OCI-LY1 (cell line): Measurements from ENCODE around the gene CPD.

Experiments used
- H2AFZ ChIP-seq: fragments of 200-600 bp; sonication (generic), shearing (Covaris generic); 2 replicates; pipeline ENCODE4 v1.6.0; 2014; ENCODE audit warnings: antibody characterized with exemption, mild to moderate bottlenecking, low read length
- H3F3A ChIP-seq: fragments of 200-600 bp; sonication (generic), shearing (Covaris generic); 2 replicates; pipeline ENCODE4 v1.6.0; 2014; ENCODE audit warnings: mild to moderate bottlenecking, antibody characterized with exemption, low read length, moderate library complexity; ENCODE audit not compliant: insufficient read depth
- H3K27ac ChIP-seq: fragments of 200-600 bp; sonication (generic); 2 replicates; pipeline ENCODE4 v1.5.1; 2014; ENCODE audit warnings: low read length, mixed run types, mild to moderate bottlenecking, low read depth; ENCODE audit not compliant: poor library complexity, severe bottlenecking
- H3K27me3 ChIP-seq: fragments of 200-600 bp; sonication (generic); 2 replicates; pipeline ENCODE4 v1.6.0; 2014; ENCODE audit warnings: antibody characterized with exemption, mild to moderate bottlenecking, low read length, moderate library complexity; ENCODE audit not compliant: insufficient read depth
- H3K36me3 ChIP-seq: fragments of 200-600 bp; sonication (generic); 2 replicates; pipeline ENCODE4 v1.6.1; 2014; ENCODE audit warnings: mild to moderate bottlenecking, antibody characterized with exemption, low read length, moderate library complexity, mixed read lengths; ENCODE audit not compliant: insufficient read depth
- H3K4me1 ChIP-seq: fragments of 200-600 bp; sonication (generic); 2 replicates; pipeline ENCODE4 v1.5.1; 2014; ENCODE audit warnings: mild to moderate bottlenecking, low read length, moderate library complexity; ENCODE audit not compliant: insufficient read depth, severe bottlenecking
- H3K4me2 ChIP-seq: fragments of 200-600 bp; sonication (generic), shearing (Covaris generic); 2 replicates; pipeline ENCODE4 v1.6.1; 2014; ENCODE audit warnings: low read length
- H3K4me3 ChIP-seq: fragments of 200-600 bp; sonication (generic); 2 replicates; pipeline ENCODE4 v1.5.1; 2014; ENCODE audit warnings: low read length, low read depth, mild to moderate bottlenecking, mixed read lengths; ENCODE audit not compliant: poor library complexity, severe bottlenecking
- H3K79me2 ChIP-seq: fragments of 200-600 bp; shearing (Covaris generic); 2 replicates; pipeline ENCODE4 v1.6.1; 2016; ENCODE audit warnings: mixed run types, low read length, mixed read lengths; ENCODE audit not compliant: insufficient read depth
- H3K9ac ChIP-seq: fragments of 200-600 bp; sonication (generic), shearing (Covaris generic); 2 replicates; pipeline ENCODE4 v1.6.1; 2014; ENCODE audit warnings: mild to moderate bottlenecking, low read length, mixed read lengths
- H3K9me2 ChIP-seq: fragments of 200-600 bp; sonication (generic), shearing (Covaris generic); 2 replicates; pipeline ENCODE4 v1.6.1; 2014; ENCODE audit warnings: low read depth, mild to moderate bottlenecking, low read length, mixed read lengths
- H3K9me3 ChIP-seq: fragments of 200-600 bp; shearing (Covaris generic); 2 replicates; pipeline ENCODE4 v1.6.1; 2014; ENCODE audit warnings: low read length, mixed read lengths
- H4K20me1 ChIP-seq: fragments of 200-600 bp; sonication (generic), shearing (Covaris generic); 2 replicates; pipeline ENCODE4 v1.6.0; 2016; ENCODE audit warnings: mild to moderate bottlenecking, low read length; ENCODE audit not compliant: insufficient read depth
- CTCF ChIP-seq: fragments of 200-600 bp; sonication (generic), shearing (Covaris generic); IDR thresholded peaks from 2 replicates; pipeline ENCODE4 v1.5.1; 2017; ENCODE audit warnings: mild to moderate bottlenecking, antibody characterized with exemption, low read length, moderate library complexity, mixed read lengths
- EZH2 ChIP-seq: fragments of 200-600 bp; sonication (generic), shearing (Covaris generic); IDR thresholded peaks from 2 replicates; pipeline ENCODE4 v1.8.0; 2017; ENCODE audit warnings: borderline replicate concordance, mixed run types, mild to moderate bottlenecking, antibody characterized with exemption, low read length, moderate library complexity, mixed read lengths

The CPD gene

GRCh38 chr17:30395398-30396022 lies 16.8 kb downstream of the CPD start:
- Histone ChIP-seq H4K20me1 (no peaks in the 10 kb centered on the region), H3K4me3 (no peak overlapping the region), H3K27me3 (no peaks in the 10 kb centered on the region), H3K9ac (no peak overlapping the region), H3F3A (no peaks in the 10 kb centered on the region), H3K36me3 (no peaks in the 10 kb centered on the region), H3K4me2 (no peak overlapping the region), H3K4me1 (no peaks in the 10 kb centered on the region), H2AFZ (no peak overlapping the region), H3K27ac (no peak overlapping the region), H3K79me2 (no peaks in the 10 kb centered on the region; the same call in 1 of the 2 replicates), H3K9me2 (no peaks in the 10 kb centered on the region), H3K9me3 (no peaks in the 10 kb centered on the region)
- no peak for TF ChIP-seq EZH2
- TF ChIP-seq CTCF = no peak

- TF ChIP-seq EZH2 (no peak), CTCF (no peak)
- no peak overlapping the region for H3K27ac ChIP-seq
- H3K9ac ChIP-seq = no peak overlapping the region
- no peaks in the 10 kb centered on the region for H3F3A ChIP-seq
- no peaks in the 10 kb centered on the region for H3K27me3 ChIP-seq
- no peaks in the 10 kb centered on the region for H3K9me3 ChIP-seq
- H3K9me2 ChIP-seq = no peaks in the 10 kb centered on the region
- H3K4me1 ChIP-seq = no peaks in the 10 kb centered on the region
- H3K4me3 ChIP-seq = no peak overlapping the region
- H4K20me1 ChIP-seq = no peaks in the 10 kb centered on the region
- no peaks in the 10 kb centered on the region; the same call in 1 of the 2 replicates for H3K79me2 ChIP-seq
- H3K4me2 ChIP-seq = no peak overlapping the region
- no peaks in the 10 kb centered on the region for H3K36me3 ChIP-seq
- H2AFZ ChIP-seq = no peak overlapping the region
Observed at GRCh38 chr17:30396129-30396528, 17.4 kb downstream of the CPD start.

GRCh38 chr17:30396612-30397011 lies 17.9 kb downstream of the CPD start:
- no peak overlapping the region for H2AFZ ChIP-seq
- H3K4me1 ChIP-seq = no peaks in the 10 kb centered on the region
- no peaks in the 10 kb centered on the region for H3K9me2 ChIP-seq
- no peak overlapping the region for H3K4me2 ChIP-seq
- H3F3A ChIP-seq = no peaks in the 10 kb centered on the region
- H3K27ac ChIP-seq = no peak overlapping the region
- no peaks in the 10 kb centered on the region for H3K36me3 ChIP-seq
- H3K4me3 ChIP-seq = no peak overlapping the region
- no peaks in the 10 kb centered on the region; the same call in 1 of the 2 replicates for H3K79me2 ChIP-seq
- no peak overlapping the region for H3K9ac ChIP-seq
- no peaks in the 10 kb centered on the region for H4K20me1 ChIP-seq
- H3K9me3 ChIP-seq = no peaks in the 10 kb centered on the region
- H3K27me3 ChIP-seq = no peaks in the 10 kb centered on the region
- TF ChIP-seq CTCF (no peak), EZH2 (no peak)
